Endothelial cell of umbilical vein (primary cell): ENCODE results near the gene BCAR3. TPM values are rescaled to one million over a fixed set of nuclear protein-coding genes. Genes with fewer than 3 reads are reported as not detected.

ENCODE experiments used
- BruUV-seq: library from RNA; stranded (reverse); fragments of 400-500 nt; replicated peaks from 2 replicates; lab custom pipeline; 2021; lab: Mats Ljungman, UMichigan
- CTCF ChIA-PET: fragments of 300-600, 350-600 bp; sonication (Branson Sonifier 250); formaldehyde crosslinking; loops from one replicate; lab custom pipeline; 2021; ENCODE audit warnings: antibody characterized with exemption, inconsistent platforms; lab: Charles Lee
- POLR2A ChIA-PET: fragments of 300-600, 350-600 bp; sonication (Branson Sonifier 250); formaldehyde crosslinking; loops from one replicate; lab custom pipeline; 2021; ENCODE audit warnings: antibody characterized with exemption, inconsistent platforms; lab: Charles Lee
- DNase-seq: peaks from one replicate; pipeline ENCODE4 v3.0.0-alpha.2; 2011; ENCODE audit warnings: low read depth, low spot score
- FAIRE-seq: peaks from 2 replicates; lab custom pipeline; 2011; peaks lifted over from hg19 to GRCh38; lab: Jason Lieb, UNC
- H2AFZ ChIP-seq: 2 replicates; pipeline ENCODE4 v1.6.0; 2012; ENCODE audit warnings: low read depth, low read length, control low read depth, inconsistent platforms
- H3K27ac ChIP-seq: 2 replicates; pipeline ENCODE4 v1.5.1; 2011; ENCODE audit warnings: low read depth, mild to moderate bottlenecking, control low read depth, low read length, moderate library complexity; ENCODE audit not compliant: insufficient read depth
- H3K27me3 ChIP-seq, 2 experiments: 2 replicates each; pipeline versions ENCODE4 v1.6.0 to v1.6.1; 2011; ENCODE audit warnings: low read length in 2 of 2, mixed read lengths in 1 of 2; ENCODE audit not compliant: control insufficient read depth in 2 of 2, insufficient read depth in 2 of 2
- H3K36me3 ChIP-seq, 2 experiments: 2 replicates in 1 of 2; 3 replicates in 1 of 2; pipeline ENCODE4 v1.5.1; 2011; ENCODE audit warnings: low read length in 2 of 2, mild to moderate bottlenecking in 1 of 2, moderate library complexity in 1 of 2; ENCODE audit not compliant: control insufficient read depth in 2 of 2, insufficient read depth in 2 of 2; ENCODE audit errors: extremely low read depth in 1 of 2
- H3K4me1 ChIP-seq: 3 replicates; pipeline ENCODE4 v1.5.1; 2011; ENCODE audit warnings: mild to moderate bottlenecking, low read length; ENCODE audit not compliant: control insufficient read depth, insufficient read depth; ENCODE audit errors: extremely low read depth
- H3K4me2 ChIP-seq: 2 replicates; pipeline ENCODE4 v1.6.1; 2011; ENCODE audit warnings: low read length, control low read depth, mixed read lengths; ENCODE audit not compliant: insufficient read depth
- H3K4me3 ChIP-seq, 3 experiments: fragments of 200-600 bp in 1 of 3; sonication (generic), shearing (Covaris generic) in 1 of 3; replicated peaks in 1 of 3; 2 replicates each; pipeline ENCODE4 v1.5.1; 2011 to 2016; ENCODE audit warnings: control low read depth in 3 of 3, low read length in 3 of 3, mild to moderate bottlenecking in 2 of 3, inconsistent platforms in 1 of 3, low read depth in 1 of 3, moderate library complexity in 1 of 3; ENCODE audit not compliant: insufficient read depth in 1 of 3
- H3K79me2 ChIP-seq: 2 replicates; pipeline ENCODE4 v1.6.0; 2012; ENCODE audit warnings: low read length, inconsistent platforms; ENCODE audit not compliant: control insufficient read depth, insufficient read depth
- H3K9ac ChIP-seq: replicated peaks from 2 replicates; pipeline ENCODE3; 2011; ENCODE audit warnings: low read length, control low read depth; ENCODE audit not compliant: insufficient read depth; ENCODE audit errors: extremely low read depth
- H3K9me1 ChIP-seq: replicated peaks from 3 replicates; pipeline ENCODE4 v1.6.0; 2011; ENCODE audit warnings: mild to moderate bottlenecking, low read length; ENCODE audit not compliant: control insufficient read depth, insufficient read depth; ENCODE audit errors: extremely low read depth
- H3K9me3 ChIP-seq: replicated peaks from 2 replicates; pipeline ENCODE4 v1.5.1; 2012; ENCODE audit warnings: low read length, inconsistent platforms; ENCODE audit not compliant: control insufficient read depth, insufficient read depth
- H4K20me1 ChIP-seq: replicated peaks from 2 replicates; pipeline ENCODE3; 2011; ENCODE audit warnings: mild to moderate bottlenecking, low read length; ENCODE audit not compliant: control insufficient read depth, insufficient read depth; ENCODE audit errors: extremely low read depth
- CTCF ChIP-seq, 2 donors: IDR thresholded peaks; 1 replicate in 1 of 2; 2 replicates in 1 of 2; pipeline ENCODE4 v1.5.1; 2011; ENCODE audit warnings: low read length in 2 of 2, mild to moderate bottlenecking in 2 of 2, moderate library complexity in 2 of 2, control low read depth in 1 of 2, inconsistent platforms in 1 of 2, low read depth in 1 of 2; ENCODE audit not compliant: insufficient read depth in 1 of 2; ENCODE audit errors: extremely low read depth in 1 of 2
- EZH2 ChIP-seq: IDR thresholded peaks from 2 replicates; pipeline ENCODE4 v1.6.1; 2012; ENCODE audit warnings: borderline replicate concordance, low read depth, mild to moderate bottlenecking, moderate library complexity, low read length, inconsistent platforms; ENCODE audit not compliant: severe bottlenecking
- FOS ChIP-seq: IDR thresholded peaks from 2 replicates; pipeline ENCODE4 v1.6.1; 2011; ENCODE audit warnings: mild to moderate bottlenecking, low read length, moderate library complexity, borderline replicate concordance; ENCODE audit not compliant: insufficient read depth
- GATA2 ChIP-seq: IDR thresholded peaks from 2 replicates; pipeline ENCODE4 v1.7.0; 2011; ENCODE audit warnings: low read depth, mild to moderate bottlenecking, moderate library complexity, mixed read lengths, low read length; ENCODE audit not compliant: insufficient read length, insufficient read depth
- JUN ChIP-seq: IDR thresholded peaks from 2 replicates; pipeline ENCODE4 v1.6.1; 2011; ENCODE audit warnings: borderline replicate concordance, low read depth; ENCODE audit not compliant: insufficient read length, insufficient read depth
- MAX ChIP-seq: IDR thresholded peaks from 2 replicates; pipeline ENCODE4 v1.6.1; 2011; ENCODE audit not compliant: insufficient read depth, insufficient read length
- MYC ChIP-seq: IDR thresholded peaks from one replicate; pipeline ENCODE4 v1.6.1; 2011; ENCODE audit warnings: mild to moderate bottlenecking, low read depth, low read length
- POLR2A ChIP-seq: IDR thresholded peaks from 2 replicates; pipeline ENCODE4 v1.6.1; 2012; ENCODE audit warnings: low read depth, mild to moderate bottlenecking, control low read depth, low read length
- POLR2AphosphoS5 ChIP-seq: IDR thresholded peaks from 2 replicates; pipeline ENCODE4 v1.6.1; 2012; ENCODE audit warnings: low read depth, mild to moderate bottlenecking, control low read depth, low read length, moderate library complexity; ENCODE audit not compliant: insufficient read depth
- dilution Hi-C: fragments of 300-500 bp; cut with MboI; formaldehyde crosslinking; loops from one replicate; pipeline ENCODE4 v1.15.0; 2019; ENCODE audit warnings: low sequenced_read_pairs; ENCODE audit not compliant: extremely low pct_ligation_motif_present
- intact Hi-C: fragments of 100-400 bp; cut with micrococcal nuclease; formaldehyde crosslinking; loops from one replicate; pipeline ENCODE4 v1.10.0; 2022
- polyA plus RNA-seq, 4 experiments: library from polyadenylated mRNA; depleted of rRNA in 3 of 4; stranded (reverse) in 3 of 4; unstranded in 1 of 4; fragments of >200 nt; gene quantifications; 2 replicates each; pipeline versions ENCODE4 v1.2.1 to v1.2.3, GENCODE V29; 2011 to 2012; ENCODE audit warnings: missing spikeins in 1 of 4
- total RNA-seq: library from RNA; stranded (reverse); gene quantifications from 2 replicates; pipeline ENCODE4 v1.2.3, GENCODE V29; 2021

The BCAR3 gene
- total and polyA plus RNA-seq, 2 donors (not counting 3 experiments of a cell fraction or from before 2014, with no cell fraction given), result 17.5 to 32.9 TPM

- Histone ChIP-seq H4K20me1 (no peaks in the 10 kb centered on the region), H3K27me3 (no peaks in the 10 kb centered on the region), H3K9me3 (no peaks in the 10 kb centered on the region), H3K4me1 (peaks cover 16% of the 10 kb centered on the region), H3K4me3 (no peak overlapping the region), H3K9me1 (no peaks in the 10 kb centered on the region), H3K36me3 (peaks cover 29 to 35% of the 10 kb centered on the region in 2 experiments), H3K9ac (no peak overlapping the region), H3K79me2 (no peaks in the 10 kb centered on the region), H2AFZ (no peak overlapping the region), H3K4me2 (no peak overlapping the region), H3K27ac (no peak overlapping the region)
- no TSS peak for BruUV-seq
- dilution Hi-C loops (no loop called here), intact Hi-C loops (no loop called here)
- DNase-seq, result no peak
- CTCF ChIA-PET, result interaction anchor here (0.9 to 2.0 kb wide), 3 partner anchors 11 to 273 kb away, joined by 3 to 7 read pairs (median 3); no protein-coding TSS in a partner anchor
- POLR2A ChIA-PET, result interaction anchor here (0.7 kb wide), 1 partner anchor 12 kb away, joined by 3 read pairs; no protein-coding TSS in a partner anchor
- FAIRE-seq, result no peak
- TF ChIP-seq GATA2 (no peak), POLR2AphosphoS5 (no peak), EZH2 (no peak), MYC (no peak), CTCF (IDR thresholded peaks at IDR 0.05; ENCODE audit: extremely low read depth in 1 of 2, insufficient read depth in 1 of 2, low read depth in 1 of 2, low read length in 2 of 2) (no peak), POLR2A (no peak), MAX (no peak), FOS (no peak), JUN (no peak)
These were observed 109.9 kb downstream of the BCAR3 start for GRCh38 chr1:93571623-93572310.
